ENCODE measurements around the gene PGM2L1. TPM values are rescaled to one million over a fixed set of nuclear protein-coding genes. Genes with fewer than 3 reads are reported as not detected.
"Not testable (repeated sequence)": the region's sequence is repeated elsewhere in the genome, so short reads cannot be mapped to it uniquely, and the experiment has no call there.

Gene PGM2L1
- total RNA-seq, 2 experiments from 2014 or later, result 8.7 to 9.3 TPM

- Mint-ChIP-seq H3K9me3 (no peaks in the 10 kb centered on the region), H3K27me3 (no peaks in the 10 kb centered on the region), H3K4me3 (no peak overlapping the region), H3K27ac (no peak overlapping the region), H3K36me3 (ENCODE audit: low read depth) (no peaks in the 10 kb centered on the region), H3K4me1 (peaks cover 21% of the 10 kb centered on the region)
- CTCF ChIA-PET, result interaction anchor here (0.7 to 5.2 kb wide), 10 partner anchors 8 to 1743 kb away, joined by 3 to 116 read pairs (median 6); partner anchors contain the start of gene PGM2L1
- DNase-seq, result no peak
- POLR2A ChIA-PET, result interaction anchor here (1.0 to 1.7 kb wide), 3 partner anchors 8 to 103 kb away, joined by 4 read pairs; partner anchors contain the start of genes LIPT2 and PGM2L1
These were observed 7.5 kb downstream of the PGM2L1 start for GRCh38 chr11:74390697-74391096.

- Mint-ChIP-seq H3K27me3 (no peaks in the 10 kb centered on the region), H3K4me3 (no peak overlapping the region), H3K9me3 (no peaks in the 10 kb centered on the region), H3K27ac (no peak overlapping the region), H3K36me3 (ENCODE audit: low read depth) (no peaks in the 10 kb centered on the region), H3K4me1 (peaks cover 21% of the 10 kb centered on the region)
- ChIA-PET CTCF (interaction anchor here (0.9 to 5.2 kb wide), 14 partner anchors 8 to 182 kb away, joined by 3 to 116 read pairs (median 6); partner anchors contain the start of gene PGM2L1), POLR2A (interaction anchor here (0.8 to 1.1 kb wide), 2 partner anchors 9 to 57 kb away, joined by 3 to 7 read pairs; partner anchors contain the start of gene PGM2L1)
- peak; percentile 67 for DNase-seq
These were observed 9.4 kb downstream of the PGM2L1 start for GRCh38 chr11:74388678-74389327.

- Mint-ChIP-seq H3K9me3 (no peaks in the 10 kb centered on the region), H3K4me3 (no peak overlapping the region), H3K4me1 (peaks cover 9% of the 10 kb centered on the region), H3K36me3 (ENCODE audit: low read depth) (no peaks in the 10 kb centered on the region), H3K27ac (no peak overlapping the region), H3K27me3 (no peaks in the 10 kb centered on the region)
- ChIA-PET CTCF (interaction anchor here (0.7 to 1.9 kb wide), 2 partner anchors 63 to 69 kb away, joined by 3 to 5 read pairs; no protein-coding TSS in a partner anchor), POLR2A (no interaction called here)
- DNase-seq, result no peak
These were observed 13.6 kb downstream of the PGM2L1 start for GRCh38 chr11:74384641-74385040.

GRCh38 chr11:74380746-74381439, 17.3 kb downstream of the PGM2L1 start:
- no peak for DNase-seq
- CTCF ChIA-PET, result interaction anchor here (1.8 kb wide), 1 partner anchor 8 kb away, joined by 7 read pairs; no protein-coding TSS in a partner anchor
- no peaks in the 10 kb centered on the region for H3K27me3 Mint-ChIP-seq
- H3K27ac Mint-ChIP-seq, result no peak overlapping the region
- no peak overlapping the region for H3K4me3 Mint-ChIP-seq
- POLR2A ChIA-PET, result interaction anchor here (0.6 kb wide), 1 partner anchor 149 kb away, joined by 3 read pairs; no protein-coding TSS in a partner anchor
- peaks cover 4% of the 10 kb centered on the region for H3K4me1 Mint-ChIP-seq
- H3K36me3 Mint-ChIP-seq (ENCODE audit: low read depth), result no peaks in the 10 kb centered on the region
- H3K9me3 Mint-ChIP-seq, result no peaks in the 10 kb centered on the region

- Mint-ChIP-seq H3K27me3 (no peaks in the 10 kb centered on the region), H3K4me3 (no peak overlapping the region), H3K36me3 (ENCODE audit: low read depth) (no peaks in the 10 kb centered on the region), H3K4me1 (peaks cover 4% of the 10 kb centered on the region), H3K9me3 (no peaks in the 10 kb centered on the region), H3K27ac (no peak overlapping the region)
- ChIA-PET CTCF (interaction anchor here (0.6 kb wide), 1 partner anchor 959 kb away, joined by 3 read pairs; no protein-coding TSS in a partner anchor), POLR2A (no interaction called here)
- DNase-seq, result no peak
These were observed 20.5 kb downstream of the PGM2L1 start for GRCh38 chr11:74377689-74378088.

- H3K9me3 Mint-ChIP-seq, result no peaks in the 10 kb centered on the region
- DNase-seq, result no peak
- POLR2A ChIA-PET, result no interaction called here
- H3K27ac Mint-ChIP-seq, result no peak overlapping the region
- H3K36me3 Mint-ChIP-seq (ENCODE audit: low read depth), result no peaks in the 10 kb centered on the region
- no peak overlapping the region for H3K4me3 Mint-ChIP-seq
- H3K27me3 Mint-ChIP-seq, result no peaks in the 10 kb centered on the region
- H3K4me1 Mint-ChIP-seq, result no peaks in the 10 kb centered on the region
- CTCF ChIA-PET, result no interaction called here
These were observed 24.9 kb downstream of the PGM2L1 start for GRCh38 chr11:74373382-74373781.

- Mint-ChIP-seq H3K9me3 (no peaks in the 10 kb centered on the region), H3K27ac (no peak overlapping the region), H3K36me3 (ENCODE audit: low read depth) (no peaks in the 10 kb centered on the region), H3K4me1 (no peaks in the 10 kb centered on the region), H3K27me3 (no peaks in the 10 kb centered on the region), H3K4me3 (no peak overlapping the region)
- CTCF ChIA-PET, result interaction anchor here (1.4 kb wide), 1 partner anchor 18 kb away, joined by 5 read pairs; no protein-coding TSS in a partner anchor
- POLR2A ChIA-PET, result no interaction called here
- no peak for DNase-seq
These were observed 26.8 kb downstream of the PGM2L1 start for GRCh38 chr11:74371269-74372052.

GRCh38 chr11:74370123-74370522, 28.1 kb downstream of the PGM2L1 start:
- Mint-ChIP-seq H3K27me3 (no peaks in the 10 kb centered on the region), H3K4me1 (no peaks in the 10 kb centered on the region), H3K9me3 (no peaks in the 10 kb centered on the region), H3K27ac (no peak overlapping the region), H3K4me3 (no peak overlapping the region), H3K36me3 (ENCODE audit: low read depth) (peaks cover 2% of the 10 kb centered on the region)
- DNase-seq, result no peak
- ChIA-PET POLR2A (no interaction called here), CTCF (no interaction called here)

GRCh38 chr11:74367881-74368280, 30.4 kb downstream of the PGM2L1 start:
- Mint-ChIP-seq H3K4me3 (no peak overlapping the region), H3K9me3 (no peaks in the 10 kb centered on the region), H3K27ac (no peak overlapping the region), H3K27me3 (no peaks in the 10 kb centered on the region), H3K4me1 (no peaks in the 10 kb centered on the region), H3K36me3 (ENCODE audit: low read depth) (peaks cover 7% of the 10 kb centered on the region)
- CTCF ChIA-PET, result no interaction called here
- DNase-seq, result no peak
- POLR2A ChIA-PET, result no interaction called here

- H3K27me3 Mint-ChIP-seq, result no peaks in the 10 kb centered on the region
- H3K4me1 Mint-ChIP-seq, result no peaks in the 10 kb centered on the region
- no peak overlapping the region for H3K27ac Mint-ChIP-seq
- POLR2A ChIA-PET, result no interaction called here
- CTCF ChIA-PET, result interaction anchor here (0.7 kb wide), 1 partner anchor 83 kb away, joined by 4 read pairs; no protein-coding TSS in a partner anchor
- no peak overlapping the region for H3K4me3 Mint-ChIP-seq
- H3K9me3 Mint-ChIP-seq, result no peaks in the 10 kb centered on the region
- peaks cover 16% of the 10 kb centered on the region for H3K36me3 Mint-ChIP-seq (ENCODE audit: low read depth)
- no peak for DNase-seq
These were observed 31.7 kb downstream of the PGM2L1 start for GRCh38 chr11:74366576-74366975.

- H3K4me3 Mint-ChIP-seq, DNase-seq, H3K27me3 Mint-ChIP-seq, H3K4me1 Mint-ChIP-seq, H3K27ac Mint-ChIP-seq, POLR2A ChIA-PET, CTCF ChIA-PET, H3K9me3 Mint-ChIP-seq: not testable (repeated sequence)
- peaks cover 21% of the 10 kb centered on the region for H3K36me3 Mint-ChIP-seq (ENCODE audit: low read depth)
These were observed 32.4 kb downstream of the PGM2L1 start for GRCh38 chr11:74365805-74366204.

- Mint-ChIP-seq H3K9me3 (no peaks in the 10 kb centered on the region), H3K4me1 (peaks cover 4% of the 10 kb centered on the region), H3K4me3 (no peak overlapping the region), H3K36me3 (ENCODE audit: low read depth) (peaks cover 22% of the 10 kb centered on the region), H3K27ac (no peak overlapping the region), H3K27me3 (no peaks in the 10 kb centered on the region)
- DNase-seq, result no peak
- ChIA-PET POLR2A (no interaction called here), CTCF (no interaction called here)
These were observed 40.8 kb downstream of the PGM2L1 start for GRCh38 chr11:74357449-74357848.

- Mint-ChIP-seq H3K9me3 (no peaks in the 10 kb centered on the region), H3K4me1 (peaks cover 4% of the 10 kb centered on the region), H3K27me3 (no peaks in the 10 kb centered on the region), H3K27ac (no peak overlapping the region), H3K4me3 (no peak overlapping the region), H3K36me3 (ENCODE audit: low read depth) (peaks cover 12% of the 10 kb centered on the region)
- DNase-seq, result no peak
- ChIA-PET CTCF (interaction anchor here (1.0 kb wide), 1 partner anchor 94 kb away, joined by 3 read pairs; no protein-coding TSS in a partner anchor), POLR2A (no interaction called here)
These were observed 42.6 kb downstream of the PGM2L1 start for GRCh38 chr11:74355626-74356025.

Data from activated CD4-positive, alpha-beta memory T cell treated with anti-CD3 and anti-CD28 coated beads, Interleukin-2, amount 10 ng/mL, durations not matched to agents 7 days and 5 days (primary cell).